Measurements from ENCODE around the gene PTMS. TPM values are rescaled to one million over a fixed set of nuclear protein-coding genes. Genes with fewer than 3 reads are reported as not detected.

Gene PTMS
- total RNA-seq, 1 experiment from 2014 or later = 196 TPM

GRCh38 chr12:6771509-6772330, 5.6 kb downstream of the PTMS start:
- no peak for DNase-seq (ENCODE audit: low read depth)

DNA sequence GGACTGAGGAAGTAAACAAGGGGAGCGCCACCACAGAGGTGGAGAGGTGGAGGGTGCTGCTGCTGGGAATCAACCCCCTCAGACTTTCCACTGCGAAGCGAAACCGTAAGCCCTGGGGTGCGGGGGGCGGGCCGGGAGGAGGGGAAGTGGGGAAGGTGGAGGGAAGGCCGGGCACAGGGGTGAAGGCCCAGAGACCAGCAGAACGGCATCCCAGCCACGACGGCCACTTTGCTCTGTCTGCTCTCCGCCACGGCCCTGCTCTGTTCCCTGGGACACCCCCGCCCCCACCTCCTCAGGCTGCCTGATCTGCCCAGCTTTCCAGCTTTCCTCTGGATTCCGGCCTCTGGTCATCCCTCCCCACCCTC, 6.2 kb downstream of the PTMS start, which contains the start of gene LAG3:
TSS of gene LAG3 (plus strand) at position 190 of the 365 bp plus-strand sequence. CDS start 333 bp downstream, outside the sequence.
- no peak for DNase-seq (ENCODE audit: low read depth)

DNA sequence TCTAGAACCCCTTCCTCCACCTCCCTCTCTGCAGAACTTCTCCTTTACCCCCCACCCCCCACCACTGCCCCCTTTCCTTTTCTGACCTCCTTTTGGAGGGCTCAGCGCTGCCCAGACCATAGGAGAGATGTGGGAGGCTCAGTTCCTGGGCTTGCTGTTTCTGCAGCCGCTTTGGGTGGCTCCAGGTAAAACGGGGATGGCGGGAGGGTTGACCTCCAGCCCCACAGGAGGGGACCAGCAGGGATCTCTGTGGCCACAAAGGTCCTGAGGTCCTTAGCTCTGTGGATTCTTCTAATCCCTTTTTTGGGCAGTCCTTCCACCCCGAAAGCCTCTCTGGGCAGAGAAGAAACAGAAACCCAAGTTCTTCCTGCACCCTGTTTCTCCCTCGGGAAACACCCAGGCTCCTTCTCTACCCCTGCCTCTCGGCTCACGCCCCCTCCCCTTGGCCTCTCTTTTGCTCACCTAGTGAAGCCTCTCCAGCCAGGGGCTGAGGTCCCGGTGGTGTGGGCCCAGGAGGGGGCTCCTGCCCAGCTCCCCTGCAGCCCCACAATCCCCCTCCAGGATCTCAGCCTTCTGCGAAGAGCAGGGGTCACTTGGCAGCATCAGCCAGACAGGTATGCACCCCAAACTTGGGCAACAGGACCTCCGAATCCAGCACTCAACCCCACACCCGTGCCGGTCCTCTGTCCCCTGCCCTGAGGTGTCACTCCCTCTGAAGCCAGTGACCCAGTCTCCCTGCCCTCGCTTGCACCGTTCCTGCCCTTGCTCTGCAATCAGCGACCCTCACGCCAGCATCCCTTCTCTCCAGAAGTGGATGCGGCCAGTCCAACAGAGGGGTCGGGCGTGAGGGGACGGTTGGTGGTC, 6.8 kb downstream of the PTMS start:
- no peak for DNase-seq (ENCODE audit: low read depth)

- DNase-seq (ENCODE audit: low read depth) = no peak
These were observed 7.6 kb downstream of the PTMS start for GRCh38 chr12:6773590-6774351.

- DNase-seq (ENCODE audit: low read depth) = no peak
These were observed 8.4 kb downstream of the PTMS start for GRCh38 chr12:6774499-6775062.

DNA sequence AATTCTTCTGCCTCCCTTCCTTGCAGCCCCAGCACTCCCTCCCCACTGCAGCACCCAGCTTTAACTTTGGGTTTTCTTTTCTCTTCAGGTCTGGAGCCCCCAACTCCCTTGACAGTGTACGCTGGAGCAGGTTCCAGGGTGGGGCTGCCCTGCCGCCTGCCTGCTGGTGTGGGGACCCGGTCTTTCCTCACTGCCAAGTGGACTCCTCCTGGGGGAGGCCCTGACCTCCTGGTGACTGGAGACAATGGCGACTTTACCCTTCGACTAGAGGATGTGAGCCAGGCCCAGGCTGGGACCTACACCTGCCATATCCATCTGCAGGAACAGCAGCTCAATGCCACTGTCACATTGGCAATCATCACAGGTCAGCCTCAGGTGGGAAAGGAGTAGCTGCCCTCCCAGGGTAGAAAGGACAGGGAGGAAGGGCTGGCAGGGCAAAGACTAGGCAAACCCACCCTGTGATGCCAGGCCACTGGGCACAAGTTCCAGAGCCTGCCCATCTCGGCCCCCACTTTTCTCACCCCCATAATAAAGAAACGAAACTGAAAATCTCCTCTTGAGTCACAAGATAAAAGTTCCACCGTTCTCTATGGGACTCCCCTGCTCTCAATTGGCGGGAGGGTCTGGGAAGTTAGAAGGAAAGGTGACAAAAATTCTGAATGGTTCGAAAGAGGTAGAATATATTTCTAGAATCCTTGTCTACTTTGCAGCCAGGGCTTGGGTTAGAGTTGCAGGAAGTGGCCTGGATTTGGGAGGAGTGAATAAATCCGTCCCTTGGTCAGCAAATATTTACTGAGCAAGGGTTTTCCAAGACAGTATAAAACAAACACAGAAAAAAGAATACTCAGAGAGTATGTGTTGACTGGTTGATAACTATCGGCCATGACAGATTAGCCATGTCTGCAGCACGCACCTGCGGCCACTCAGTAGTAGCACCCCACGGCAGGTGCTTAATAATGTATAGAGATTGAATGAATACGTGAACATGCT, 9.3 kb downstream of the PTMS start:
- DNase-seq (ENCODE audit: low read depth) = no peak

- no peak for DNase-seq (ENCODE audit: low read depth)
These were observed 11.2 kb downstream of the PTMS start for GRCh38 chr12:6777386-6777785.

DNA sequence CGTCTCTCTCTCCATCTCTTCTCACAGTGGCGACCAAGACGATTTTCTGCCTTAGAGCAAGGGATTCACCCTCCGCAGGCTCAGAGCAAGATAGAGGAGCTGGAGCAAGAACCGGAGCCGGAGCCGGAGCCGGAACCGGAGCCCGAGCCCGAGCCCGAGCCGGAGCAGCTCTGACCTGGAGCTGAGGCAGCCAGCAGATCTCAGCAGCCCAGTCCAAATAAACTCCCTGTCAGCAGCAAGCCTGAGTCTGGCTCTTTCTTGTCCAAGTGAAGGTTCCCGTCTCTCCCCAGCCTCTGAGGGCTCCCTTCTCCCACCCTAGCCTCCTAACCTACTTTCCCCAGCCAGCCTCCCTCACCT, 12.0 kb downstream of the PTMS start:
- peak; percentile 41 for DNase-seq (ENCODE audit: low read depth)

GRCh38 chr12:6778574-6779550, 12.7 kb downstream of the PTMS start:
- DNase-seq (ENCODE audit: low read depth) = peak; percentile 94

DNA sequence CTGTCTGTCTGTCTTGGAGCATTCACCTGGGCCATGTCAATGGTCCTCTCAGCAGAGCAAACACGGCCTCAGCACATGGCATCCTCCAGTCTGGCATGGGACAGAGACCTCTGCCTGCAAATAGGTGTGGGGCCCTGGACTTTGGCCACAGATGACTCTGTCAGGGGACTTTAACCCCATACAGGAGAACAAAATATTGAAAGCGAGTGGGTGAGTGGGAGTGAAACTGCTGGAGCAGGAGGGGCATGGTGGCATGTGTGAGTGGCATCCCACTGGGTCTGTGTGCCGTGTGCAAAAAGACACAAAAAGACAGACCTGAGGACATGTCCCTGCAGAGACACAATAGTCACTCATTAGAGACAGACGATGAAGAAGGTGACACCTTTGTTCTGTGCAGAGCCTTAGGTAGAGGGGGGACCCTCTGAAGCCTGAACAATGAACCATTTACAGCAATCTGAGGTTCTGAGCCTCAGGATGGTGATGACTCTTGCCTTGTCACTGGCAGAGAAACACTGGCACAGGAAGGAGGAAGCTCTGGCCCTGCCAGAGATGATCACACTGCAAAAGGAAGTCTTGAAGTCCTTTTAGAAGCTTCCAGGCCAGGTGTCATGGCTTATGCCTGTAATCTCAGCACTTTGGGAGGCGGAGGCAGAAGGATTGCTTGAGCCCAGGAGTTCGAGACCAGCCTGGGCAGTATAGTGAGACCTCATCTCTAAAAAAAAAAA, 13.7 kb downstream of the PTMS start:
- no peak for DNase-seq (ENCODE audit: low read depth)

GRCh38 chr12:6780573-6780972, 14.4 kb downstream of the PTMS start:
- DNase-seq (ENCODE audit: low read depth) = no peak

DNA sequence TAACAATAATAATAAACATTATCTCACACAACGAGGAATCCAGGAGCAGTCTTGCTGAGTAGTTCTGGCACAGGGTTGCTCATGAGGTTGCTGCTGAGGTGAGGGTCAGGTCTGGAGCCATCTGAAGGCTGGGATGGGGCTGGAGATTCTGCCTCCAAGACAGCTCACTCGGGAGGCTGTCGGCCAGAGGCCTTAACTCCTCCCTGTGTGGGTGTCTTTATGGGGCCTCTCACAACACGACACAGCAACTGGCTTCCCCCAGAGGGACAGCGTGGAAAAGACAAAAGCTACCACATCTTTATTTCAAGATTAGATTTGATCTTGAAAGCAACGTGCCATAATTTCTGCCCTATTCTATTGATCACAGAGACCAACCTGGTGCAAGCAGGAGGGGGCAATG, 16.0 kb downstream of the PTMS start:
- DNase-seq (ENCODE audit: low read depth) = no peak

GRCh38 chr12:6782850-6783566, 16.8 kb downstream of the PTMS start:
- no peak for DNase-seq (ENCODE audit: low read depth)

DNA sequence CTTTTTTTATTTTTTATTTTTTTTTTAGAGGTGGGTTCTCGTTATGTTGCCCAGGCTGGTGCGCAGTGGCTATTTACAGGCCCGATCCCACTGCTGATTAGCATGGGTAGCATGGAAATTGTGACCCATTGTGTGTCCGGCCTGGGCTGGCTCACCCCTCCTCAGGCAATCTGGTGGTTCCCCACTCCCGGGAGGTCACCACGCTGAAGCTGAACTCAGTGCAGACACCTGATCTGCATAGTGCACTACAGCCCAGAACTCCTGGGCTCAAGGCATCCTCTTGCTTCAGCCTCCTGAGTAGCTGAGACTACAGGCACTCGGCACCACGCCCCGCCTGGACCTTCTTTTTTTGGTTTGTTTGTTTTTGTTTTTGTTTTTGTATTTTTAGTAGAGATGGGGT, 17.7 kb downstream of the PTMS start:
- DNase-seq (ENCODE audit: low read depth) = no peak

DNA sequence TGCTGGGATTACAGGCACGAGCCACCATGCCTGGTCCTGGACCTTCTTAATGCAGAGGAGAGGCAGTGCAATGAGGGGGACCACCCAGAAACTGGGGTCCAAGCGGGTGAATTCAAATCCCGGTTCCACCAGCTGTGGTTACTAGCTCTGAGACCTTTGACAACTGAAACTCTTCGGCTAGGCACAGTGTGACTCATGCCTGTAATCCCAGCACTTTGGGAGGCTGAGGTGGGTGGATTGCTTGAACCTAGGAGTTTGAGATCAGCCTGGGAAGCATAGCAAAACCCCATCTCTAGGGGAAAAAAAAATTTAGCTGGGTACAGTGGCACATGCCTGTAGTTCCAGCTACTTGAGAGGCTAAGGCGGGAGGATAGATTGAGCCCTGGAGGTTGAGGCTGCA, 18.1 kb downstream of the PTMS start:
- no peak for DNase-seq (ENCODE audit: low read depth)

- no peak for DNase-seq (ENCODE audit: low read depth)
These were observed 18.6 kb downstream of the PTMS start for GRCh38 chr12:6784761-6785160.

DNA sequence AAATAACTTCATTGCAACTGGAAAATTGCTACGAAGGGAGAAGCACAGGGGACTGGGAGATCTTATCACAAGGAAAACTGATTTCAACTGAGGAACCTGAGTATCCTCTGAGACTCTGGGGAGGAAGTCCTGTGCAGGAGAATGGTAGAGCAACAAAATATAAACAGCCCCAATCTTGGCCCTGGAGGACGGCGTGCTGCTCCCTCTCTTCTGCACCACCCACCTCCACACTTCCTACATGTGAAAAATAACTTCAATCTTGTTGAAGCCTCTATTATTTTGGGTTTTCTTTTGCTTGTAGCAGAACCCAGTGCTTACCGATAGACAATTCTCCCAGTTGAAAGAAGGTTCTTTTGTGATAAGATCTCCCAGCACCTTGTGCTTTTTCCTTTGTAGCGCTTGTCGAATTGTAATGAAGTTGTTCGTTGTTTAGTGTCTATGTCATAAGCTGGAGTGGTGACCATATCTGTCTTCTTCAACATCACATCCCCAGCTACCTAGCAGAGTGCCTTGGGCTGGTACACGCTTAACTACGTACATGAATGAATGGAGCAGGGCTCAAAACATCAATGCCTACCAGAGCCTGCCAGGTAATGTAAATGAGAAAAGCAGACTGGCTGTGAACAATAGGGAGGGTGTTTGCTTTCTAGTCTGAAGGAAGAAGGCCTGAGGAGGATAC, 20.4 kb downstream of the PTMS start:
- no peak for DNase-seq (ENCODE audit: low read depth)
